MG63 (cell line): ENCODE measurements around the gene PKP3. TPM values are rescaled to one million over a fixed set of nuclear protein-coding genes. Genes with fewer than 3 reads are reported as not detected.
"Not testable (repeated sequence)": the region's sequence is repeated elsewhere in the genome, so short reads cannot be mapped to it uniquely, and the experiment has no call there.

ENCODE experiments used
- DNase-seq: peaks from one replicate; pipeline ENCODE4 v3.0.0-alpha.2; 2020
- H3K27me3 ChIP-seq: fragments of 250-450 bp; sonication (Bioruptor Pico); 2 replicates; pipeline ENCODE4 v1.5.1; 2020; ENCODE audit warnings: mild to moderate bottlenecking, moderate library complexity
- H3K36me3 ChIP-seq: fragments of 250-450 bp; sonication (Bioruptor Pico); 2 replicates; pipeline ENCODE4 v1.5.1; 2020; ENCODE audit warnings: mild to moderate bottlenecking, moderate library complexity
- H3K4me3 ChIP-seq: fragments of 250-450 bp; sonication (Bioruptor Pico); 2 replicates; pipeline ENCODE4 v1.5.1; 2020; ENCODE audit warnings: mild to moderate bottlenecking, moderate library complexity
- H3K9me3 ChIP-seq: fragments of 250-450 bp; sonication (Bioruptor Pico); 2 replicates; pipeline ENCODE4 v1.5.1; 2020; ENCODE audit warnings: mild to moderate bottlenecking, moderate library complexity
- total RNA-seq: library from RNA; depleted of rRNA; stranded (reverse); fragments of >200 nt; shearing (Covaris generic); gene quantifications from 2 replicates; pipeline ENCODE4 v1.2.3, GENCODE V29; 2014; ENCODE audit warnings: low replicate concordance; rRNA removed

Gene PKP3, protein sequence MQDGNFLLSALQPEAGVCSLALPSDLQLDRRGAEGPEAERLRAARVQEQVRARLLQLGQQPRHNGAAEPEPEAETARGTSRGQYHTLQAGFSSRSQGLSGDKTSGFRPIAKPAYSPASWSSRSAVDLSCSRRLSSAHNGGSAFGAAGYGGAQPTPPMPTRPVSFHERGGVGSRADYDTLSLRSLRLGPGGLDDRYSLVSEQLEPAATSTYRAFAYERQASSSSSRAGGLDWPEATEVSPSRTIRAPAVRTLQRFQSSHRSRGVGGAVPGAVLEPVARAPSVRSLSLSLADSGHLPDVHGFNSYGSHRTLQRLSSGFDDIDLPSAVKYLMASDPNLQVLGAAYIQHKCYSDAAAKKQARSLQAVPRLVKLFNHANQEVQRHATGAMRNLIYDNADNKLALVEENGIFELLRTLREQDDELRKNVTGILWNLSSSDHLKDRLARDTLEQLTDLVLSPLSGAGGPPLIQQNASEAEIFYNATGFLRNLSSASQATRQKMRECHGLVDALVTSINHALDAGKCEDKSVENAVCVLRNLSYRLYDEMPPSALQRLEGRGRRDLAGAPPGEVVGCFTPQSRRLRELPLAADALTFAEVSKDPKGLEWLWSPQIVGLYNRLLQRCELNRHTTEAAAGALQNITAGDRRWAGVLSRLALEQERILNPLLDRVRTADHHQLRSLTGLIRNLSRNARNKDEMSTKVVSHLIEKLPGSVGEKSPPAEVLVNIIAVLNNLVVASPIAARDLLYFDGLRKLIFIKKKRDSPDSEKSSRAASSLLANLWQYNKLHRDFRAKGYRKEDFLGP
- 7.6 and 24.1 TPM in 2 replicates for total RNA-seq

GRCh38 chr11:394034-394857 lies at the start of gene PKP3:
Gene PKP3, plus strand, starts transcription at chr11:394209. Its CDS starts 84 bp downstream, at chr11:394293.
- H3K4me3 ChIP-seq: no peak within 1 kb of the TSS
- H3K9me3 ChIP-seq: no peaks in the 10 kb centered on the region
- no peaks in the 10 kb centered on the region for H3K27me3 ChIP-seq
- peak; percentile 91 for DNase-seq
- no peaks in the 10 kb centered on the region for H3K36me3 ChIP-seq

DNA sequence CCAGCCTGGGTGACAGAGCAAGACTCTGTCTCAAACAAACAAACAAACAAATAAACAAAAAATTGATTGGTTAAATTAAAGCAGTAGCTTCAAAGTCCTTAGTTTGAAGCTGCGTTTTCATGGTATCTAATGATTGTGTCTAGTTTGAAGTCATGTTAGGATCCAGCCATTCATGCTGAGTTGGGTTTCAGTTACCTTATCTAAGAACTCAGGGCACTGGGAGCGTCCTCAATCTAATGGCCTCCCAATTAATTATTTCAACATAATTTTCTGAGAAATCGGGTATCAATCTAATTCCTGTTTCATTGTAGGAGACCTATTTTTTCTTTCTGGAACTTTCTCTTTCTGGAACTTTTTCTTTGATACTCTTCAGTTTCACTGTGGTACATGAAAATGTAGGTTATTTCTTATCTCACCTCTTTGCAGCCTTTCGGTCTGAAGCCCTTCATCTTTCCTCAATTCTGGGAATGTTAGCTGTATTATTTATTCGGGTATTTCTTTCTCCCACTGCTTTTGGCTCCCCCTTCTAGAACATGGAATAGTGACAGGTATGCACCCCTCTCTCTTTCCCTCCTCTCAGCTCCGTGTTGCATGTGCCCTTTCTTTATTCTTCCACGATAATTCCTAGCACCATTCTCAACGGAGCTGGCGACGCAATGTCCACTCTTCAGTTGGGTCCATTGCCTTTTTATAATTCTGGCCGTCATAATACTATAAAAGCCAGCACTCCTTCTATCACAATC lies 49.0 kb upstream of the PKP3 start:
- Histone ChIP-seq H3K36me3 (no peaks in the 10 kb centered on the region), H3K27me3 (no peaks in the 10 kb centered on the region), H3K4me3 (no peak overlapping the region), H3K9me3 (no peaks in the 10 kb centered on the region)
- DNase-seq: no peak

- no peaks in the 10 kb centered on the region for H3K9me3 ChIP-seq
- no peaks in the 10 kb centered on the region for H3K36me3 ChIP-seq
- no peak for DNase-seq
- H3K4me3 ChIP-seq: no peak overlapping the region
- H3K27me3 ChIP-seq: no peaks in the 10 kb centered on the region
Observed at GRCh38 chr11:346529-346928, 47.5 kb upstream of the PKP3 start.

DNA sequence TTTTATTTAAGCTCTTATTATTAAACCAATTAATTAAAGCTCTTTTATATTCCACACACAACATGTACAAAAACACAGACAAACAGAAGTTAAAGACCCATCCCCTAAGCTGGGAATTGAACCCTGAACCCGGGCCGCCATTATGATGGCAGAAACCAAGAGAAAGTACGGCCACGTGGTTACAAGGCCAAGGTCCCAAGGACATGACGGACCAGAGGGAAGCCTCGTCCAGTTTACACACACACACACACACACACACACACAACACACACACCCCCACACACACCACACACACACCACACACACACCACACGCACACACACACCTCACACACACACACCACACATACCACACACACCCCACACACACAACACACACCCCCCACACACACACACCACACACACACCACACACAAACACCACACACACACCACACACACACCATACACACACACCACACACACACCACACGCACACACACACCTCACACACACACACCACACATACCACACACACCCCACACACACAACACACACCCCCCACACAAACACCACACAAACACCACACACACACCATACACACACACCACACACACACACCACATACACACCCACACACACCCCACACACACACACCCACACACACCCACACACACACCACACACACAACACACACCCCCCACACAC lies 44.6 kb upstream of the PKP3 start:
- not testable (repeated sequence) for H3K27me3 ChIP-seq, DNase-seq, H3K36me3 ChIP-seq, H3K9me3 ChIP-seq, H3K4me3 ChIP-seq

GRCh38 chr11:350033-350722 lies 43.8 kb upstream of the PKP3 start:
- not testable (repeated sequence) for H3K4me3 ChIP-seq, H3K27me3 ChIP-seq, H3K36me3 ChIP-seq, DNase-seq, H3K9me3 ChIP-seq

DNA sequence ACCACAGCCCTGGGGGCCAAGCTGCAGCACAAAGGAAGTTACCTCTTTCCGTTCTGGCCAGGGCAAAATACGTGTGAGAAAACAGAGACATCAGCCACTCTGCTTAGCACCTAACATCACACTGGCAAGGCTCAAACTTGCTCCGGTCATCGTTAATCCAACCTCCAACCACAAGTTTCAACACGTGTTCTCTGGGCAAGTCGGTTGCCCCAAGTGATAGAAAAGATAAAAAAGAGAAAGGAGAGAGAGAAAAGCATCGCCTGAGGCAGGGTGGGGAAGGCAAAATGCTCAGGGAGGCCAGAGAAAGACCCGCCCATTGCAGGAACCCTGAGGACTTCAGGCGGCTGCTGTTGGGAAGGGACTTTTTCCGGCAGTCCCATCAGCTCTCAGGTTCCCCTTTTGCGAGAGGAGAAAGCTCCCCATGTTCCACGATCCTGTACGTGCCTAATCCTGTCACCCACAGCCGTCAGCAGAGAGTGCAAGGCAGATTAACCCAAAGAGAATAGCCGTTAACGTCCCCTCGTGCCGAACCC lies 43.2 kb upstream of the PKP3 start:
- no peak overlapping the region for H3K4me3 ChIP-seq
- no peaks in the 10 kb centered on the region for H3K9me3 ChIP-seq
- DNase-seq: no peak
- no peaks in the 10 kb centered on the region for H3K27me3 ChIP-seq
- no peaks in the 10 kb centered on the region for H3K36me3 ChIP-seq

GRCh38 chr11:351411-351810 lies 42.6 kb upstream of the PKP3 start:
- no peak for DNase-seq
- Histone ChIP-seq H3K4me3 (no peak overlapping the region), H3K36me3 (no peaks in the 10 kb centered on the region)

DNA sequence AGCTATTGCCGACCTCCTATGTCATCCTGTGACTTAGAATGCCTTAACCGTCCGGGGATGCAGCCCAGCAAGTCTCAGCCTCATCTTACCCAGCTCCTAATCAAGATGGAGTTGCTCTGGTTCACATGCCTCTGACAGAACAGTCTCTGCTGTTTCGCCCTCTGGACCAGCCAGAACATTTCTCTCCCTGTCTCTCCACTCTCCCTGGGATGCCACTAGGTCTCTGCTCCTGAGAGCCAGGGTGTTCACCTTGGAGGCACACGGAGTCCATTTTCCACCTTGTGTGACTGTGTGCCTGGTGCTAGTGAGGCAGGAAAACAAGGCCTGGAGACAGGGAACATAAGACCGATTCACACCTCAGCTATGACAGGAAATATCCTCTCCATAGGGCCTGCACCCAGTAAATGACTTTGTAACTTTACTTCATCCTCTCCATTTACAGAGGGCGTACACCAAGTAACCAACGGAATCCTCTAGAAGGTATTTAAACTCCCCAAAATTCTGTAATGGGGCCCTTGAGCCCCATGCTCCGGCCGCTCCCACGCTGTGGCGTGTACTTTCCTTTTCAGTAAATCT lies 41.5 kb upstream of the PKP3 start:
- H3K36me3 ChIP-seq: no peaks in the 10 kb centered on the region
- H3K27me3 ChIP-seq: no peaks in the 10 kb centered on the region
- DNase-seq: no peak
- H3K9me3 ChIP-seq: no peaks in the 10 kb centered on the region
- H3K4me3 ChIP-seq: no peak overlapping the region

More at GRCh38 chr11:351411-351810, 42.6 kb upstream of the PKP3 start:
- Histone ChIP-seq H3K27me3 (no peaks in the 10 kb centered on the region), H3K9me3 (no peaks in the 10 kb centered on the region)

GRCh38 chr11:353179-353873 lies 40.7 kb upstream of the PKP3 start:
- H3K36me3 ChIP-seq: no peaks in the 10 kb centered on the region
- H3K4me3 ChIP-seq: no peak overlapping the region
- H3K27me3 ChIP-seq: no peaks in the 10 kb centered on the region
- peak; percentile 88 for DNase-seq
- no peaks in the 10 kb centered on the region for H3K9me3 ChIP-seq

DNA sequence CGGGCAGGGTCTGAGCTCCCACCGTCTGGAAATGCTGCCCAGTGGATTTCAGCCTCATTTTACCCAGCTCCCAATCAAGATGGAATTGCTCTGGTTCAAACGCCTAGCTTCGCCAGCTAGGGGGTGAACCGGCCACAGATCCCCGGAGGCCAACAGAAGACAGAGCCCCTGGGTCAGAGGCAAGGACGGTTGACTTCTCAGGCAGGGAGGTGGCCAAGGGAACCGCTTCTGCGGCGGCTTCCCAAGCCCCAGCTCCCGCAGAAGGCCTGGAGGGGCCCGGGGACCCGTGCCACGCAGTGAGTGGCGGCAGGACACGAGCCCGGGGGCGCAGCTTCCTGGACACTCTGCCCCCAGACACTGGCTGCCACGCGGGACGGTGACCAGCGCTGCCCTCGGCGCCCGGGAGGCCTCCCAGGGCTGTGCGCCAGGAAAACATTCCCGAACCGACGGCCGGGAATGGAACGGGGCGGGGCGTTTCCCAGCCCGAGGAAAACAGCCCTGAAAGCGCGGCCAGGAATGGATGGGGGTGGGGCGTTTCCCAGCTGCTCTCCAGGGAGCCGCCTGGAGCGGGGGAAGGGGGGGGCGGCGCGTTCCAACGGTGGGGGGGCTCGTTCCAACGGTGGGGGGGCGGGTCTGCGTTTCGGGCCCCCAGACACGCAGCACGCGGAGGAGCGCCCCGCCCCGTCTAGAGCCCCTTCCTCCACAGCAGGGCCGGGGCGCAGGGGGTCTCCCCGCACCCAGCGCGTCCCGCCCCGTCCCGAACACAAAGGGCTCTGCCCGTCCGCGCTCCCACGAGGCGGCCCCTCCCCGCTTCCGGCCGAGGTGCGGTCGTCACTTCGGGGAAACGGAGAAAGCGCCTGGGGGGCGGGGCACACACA lies 38.2 kb upstream of the PKP3 start:
- peak; percentile 95 for DNase-seq
- peak overlapping the region; percentile 39 for H3K4me3 ChIP-seq
- H3K9me3 ChIP-seq: no peaks in the 10 kb centered on the region
- H3K36me3 ChIP-seq: no peaks in the 10 kb centered on the region
- H3K27me3 ChIP-seq: no peaks in the 10 kb centered on the region

DNA sequence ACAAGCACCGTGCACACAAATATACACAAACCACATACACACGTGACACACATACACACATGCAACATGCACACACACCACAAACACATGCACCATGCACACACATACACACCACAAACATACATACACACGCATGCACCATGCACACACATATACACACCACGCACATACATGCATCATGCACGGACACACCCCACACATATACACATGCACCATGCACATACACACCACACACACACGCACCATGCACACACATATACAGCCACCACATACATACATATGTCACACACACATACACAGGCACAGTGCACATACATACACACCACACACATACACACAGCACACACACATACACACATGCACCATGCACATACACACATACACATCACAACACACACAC lies 37.4 kb upstream of the PKP3 start:
- Histone ChIP-seq H3K4me3 (no peak overlapping the region), H3K36me3 (no peaks in the 10 kb centered on the region), H3K27me3 (no peaks in the 10 kb centered on the region), H3K9me3 (peaks cover 2% of the 10 kb centered on the region; the same call in 1 of the 2 replicates)
- DNase-seq: no peak

DNA sequence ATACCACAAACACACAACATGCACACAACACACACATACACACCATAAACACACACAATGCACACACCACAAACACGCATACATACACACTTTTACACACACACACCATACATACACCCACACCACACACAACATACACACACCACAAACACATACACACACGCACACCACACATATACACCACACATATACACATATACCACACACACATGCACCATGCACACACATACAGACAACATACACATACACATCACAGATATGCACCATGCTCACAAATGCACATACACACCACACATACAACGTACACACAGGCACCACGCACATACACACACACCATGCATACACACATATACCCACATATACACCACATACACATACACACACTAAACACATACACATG lies 36.4 kb upstream of the PKP3 start:
- DNase-seq: no peak
- Histone ChIP-seq H3K36me3 (no peaks in the 10 kb centered on the region), H3K27me3 (no peaks in the 10 kb centered on the region)

GRCh38 chr11:358129-358800 lies 35.7 kb upstream of the PKP3 start:
- no peak for DNase-seq

More for the DNA sequence above, 36.4 kb upstream of the PKP3 start:
- Histone ChIP-seq H3K4me3 (no peak overlapping the region), H3K9me3 (peaks cover 2% of the 10 kb centered on the region; the same call in 1 of the 2 replicates)

More at GRCh38 chr11:358129-358800, 35.7 kb upstream of the PKP3 start:
- Histone ChIP-seq H3K9me3 (peaks cover 2% of the 10 kb centered on the region; the same call in 1 of the 2 replicates), H3K36me3 (no peaks in the 10 kb centered on the region), H3K4me3 (no peak overlapping the region), H3K27me3 (no peaks in the 10 kb centered on the region)
